Glomerular endothelial cell (primary cell): Measurements from ENCODE around the gene ADCY1. TPM values are rescaled to one million over a fixed set of nuclear protein-coding genes. Genes with fewer than 3 reads are reported as not detected.

Source experiments
- DNase-seq: peaks from one replicate; pipeline ENCODE4 v3.0.0-alpha.2; 2011; ENCODE audit warnings: low read depth, low spot score; ENCODE audit errors: extremely low read depth
- total RNA-seq: library from RNA; depleted of rRNA; stranded (reverse); fragments of >200 nt; gene quantifications from 2 replicates; pipeline ENCODE4 v1.2.3, GENCODE V29; 2015

The ADCY1 gene
- total RNA-seq, 1 donor from 2014 or later, result 0.35 TPM

- DNase-seq, result no peak
Measured at GRCh38 chr7:45592230-45592991, 18.2 kb downstream of the ADCY1 start.

- no peak for DNase-seq
Measured at GRCh38 chr7:45593121-45593541, 19.0 kb downstream of the ADCY1 start.

GRCh38 chr7:45593877-45594276 is 19.7 kb downstream of the ADCY1 start:
- no peak for DNase-seq

- DNase-seq, result no peak
Measured at GRCh38 chr7:45594745-45595535, 20.8 kb downstream of the ADCY1 start.

GRCh38 chr7:45595809-45596664 is 21.9 kb downstream of the ADCY1 start:
- DNase-seq, result no peak

- no peak for DNase-seq
Measured at GRCh38 chr7:45596665-45597095, 22.5 kb downstream of the ADCY1 start.

GRCh38 chr7:45597286-45597984 is 23.3 kb downstream of the ADCY1 start:
- DNase-seq, result no peak

GRCh38 chr7:45598886-45599520 is 24.8 kb downstream of the ADCY1 start:
- no peak for DNase-seq

GRCh38 chr7:45599851-45600706 is 25.9 kb downstream of the ADCY1 start:
- DNase-seq, result no peak

GRCh38 chr7:45601094-45601493 is 26.9 kb downstream of the ADCY1 start:
- no peak for DNase-seq

- DNase-seq, result no peak
Measured at GRCh38 chr7:45601816-45602540, 27.8 kb downstream of the ADCY1 start.

GRCh38 chr7:45606050-45606449 is 31.9 kb downstream of the ADCY1 start:
- DNase-seq, result no peak

GRCh38 chr7:45606931-45607330 is 32.8 kb downstream of the ADCY1 start:
- no peak for DNase-seq

GRCh38 chr7:45609180-45609579 is 35.0 kb downstream of the ADCY1 start:
- no peak for DNase-seq

GRCh38 chr7:45610019-45610418 is 35.9 kb downstream of the ADCY1 start:
- no peak for DNase-seq

GRCh38 chr7:45610660-45611299 is 36.6 kb downstream of the ADCY1 start:
- no peak for DNase-seq

GRCh38 chr7:45617166-45617565 is 43.0 kb downstream of the ADCY1 start:
- no peak for DNase-seq

- no peak for DNase-seq
Measured at GRCh38 chr7:45622058-45622457, 47.9 kb downstream of the ADCY1 start.
